ENCODE data around the gene CSMD2.

DNA sequence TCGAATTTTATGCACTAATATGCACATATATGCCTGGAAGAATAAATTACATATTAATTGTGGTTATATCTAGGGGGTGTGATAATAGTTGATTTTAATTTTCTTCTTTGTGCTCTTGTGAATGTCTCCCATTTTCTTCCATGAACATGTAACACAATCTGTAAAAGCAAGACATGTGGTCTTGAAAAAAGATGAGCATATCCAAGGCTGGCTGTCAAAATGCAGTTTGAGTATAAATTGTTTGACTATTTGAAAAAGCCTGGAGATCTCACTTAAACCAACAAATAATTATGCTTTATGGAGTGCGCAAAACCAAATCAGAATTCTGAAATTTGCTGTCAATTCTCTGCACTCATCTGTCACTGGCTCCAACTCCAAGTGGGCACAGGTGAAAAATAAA lies 157.3 kb downstream of the CSMD2 start:
- TF ChIP-seq POLR2AphosphoS5 (IDR thresholded peaks at IDR 0.05; ENCODE audit: low read depth, low read length) (no peak), TAF1 (IDR thresholded peaks at IDR 0.05; ENCODE audit: borderline replicate concordance, insufficient read depth, low read length) (no peak)

All from PFSK-1 (cell line).